B cell (primary cell): ENCODE results near the gene ST8SIA6.

Experiments
- EZH2 ChIP-seq: IDR thresholded peaks from 2 replicates; pipeline ENCODE4 v1.6.1; 2012; ENCODE audit warnings: borderline replicate concordance, low read depth, mild to moderate bottlenecking, moderate library complexity, low read length; ENCODE audit not compliant: insufficient read depth, poor library complexity, severe bottlenecking
- TF ChIP-seq, protein P1 (sequence below): fragments of 200-600 bp; IDR thresholded peaks from one replicate; pipeline ENCODE4 v1.8.0; 2022; ENCODE audit warnings: antibody characterized with exemption, mild to moderate bottlenecking

- TF ChIP-seq, protein P1, sequence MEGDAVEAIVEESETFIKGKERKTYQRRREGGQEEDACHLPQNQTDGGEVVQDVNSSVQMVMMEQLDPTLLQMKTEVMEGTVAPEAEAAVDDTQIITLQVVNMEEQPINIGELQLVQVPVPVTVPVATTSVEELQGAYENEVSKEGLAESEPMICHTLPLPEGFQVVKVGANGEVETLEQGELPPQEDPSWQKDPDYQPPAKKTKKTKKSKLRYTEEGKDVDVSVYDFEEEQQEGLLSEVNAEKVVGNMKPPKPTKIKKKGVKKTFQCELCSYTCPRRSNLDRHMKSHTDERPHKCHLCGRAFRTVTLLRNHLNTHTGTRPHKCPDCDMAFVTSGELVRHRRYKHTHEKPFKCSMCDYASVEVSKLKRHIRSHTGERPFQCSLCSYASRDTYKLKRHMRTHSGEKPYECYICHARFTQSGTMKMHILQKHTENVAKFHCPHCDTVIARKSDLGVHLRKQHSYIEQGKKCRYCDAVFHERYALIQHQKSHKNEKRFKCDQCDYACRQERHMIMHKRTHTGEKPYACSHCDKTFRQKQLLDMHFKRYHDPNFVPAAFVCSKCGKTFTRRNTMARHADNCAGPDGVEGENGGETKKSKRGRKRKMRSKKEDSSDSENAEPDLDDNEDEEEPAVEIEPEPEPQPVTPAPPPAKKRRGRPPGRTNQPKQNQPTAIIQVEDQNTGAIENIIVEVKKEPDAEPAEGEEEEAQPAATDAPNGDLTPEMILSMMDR, result no peak
- TF ChIP-seq EZH2, result no peak
Observed at GRCh38 chr10:17418249-17418648, 36.1 kb downstream of the ST8SIA6 start.
